ENCODE measurements around the gene INTS15. TPM values are rescaled to one million over a fixed set of nuclear protein-coding genes. Genes with fewer than 3 reads are reported as not detected.

Gene INTS15
- total RNA-seq, 2 experiments from 2014 or later: 33.0 to 40.9 TPM

- no peak overlapping the region for H3K27ac ChIP-seq (ENCODE audit: low read depth, low read length, poor library complexity, severe bottlenecking)
- BruUV-seq (replicated peaks): no TSS peak
- TF ChIP-seq EZH2phosphoT487 (IDR thresholded peaks at IDR 0.05; ENCODE audit: borderline replicate concordance, low read depth, low read length) (no peak), CTCF (conservative IDR thresholded peaks at IDR 0.05; ENCODE audit: low read length) (no peak)
- no peaks in the 10 kb centered on the region for H3K9me2 ChIP-seq (ENCODE audit: insufficient read depth, low read length)
- no peaks in the 10 kb centered on the region for H3K79me2 ChIP-seq (ENCODE audit: insufficient read depth, low read depth, low read length)
- no peaks in the 10 kb centered on the region for H3K9me3 ChIP-seq (ENCODE audit: low read length)
- intact Hi-C loops (cut with micrococcal nuclease; ENCODE audit: unreplicated experiment): no loop called here
- H4K20me1 ChIP-seq (ENCODE audit: insufficient read depth, low read length): no peaks in the 10 kb centered on the region
- peaks cover 24% of the 10 kb centered on the region for H3K4me1 ChIP-seq (ENCODE audit: insufficient read depth, low read length, poor library complexity, severe bottlenecking)
- ChIA-PET CTCF (ENCODE audit: unreplicated experiment) (no interaction called here), POLR2A (interaction anchor here (0.7 kb wide), 1 partner anchor 15 kb away, joined by 4 read pairs; no protein-coding TSS in a partner anchor)
- H3K36me3 ChIP-seq (ENCODE audit: insufficient read depth, low read length): no peaks in the 10 kb centered on the region
- H3K4me2 ChIP-seq (ENCODE audit: low read length): no peak overlapping the region
- H2AFZ ChIP-seq (ENCODE audit: low read length): no peak overlapping the region
- H3K4me3 ChIP-seq (ENCODE audit: low read depth, low read length, poor library complexity, severe bottlenecking): no peak overlapping the region
- no peak for DNase-seq (ENCODE audit: low spot score)
Observed at GRCh38 chr7:6616854-6617643, 27.2 kb downstream of the INTS15 start.

- Histone ChIP-seq H3K36me3 (ENCODE audit: insufficient read depth, low read length) (no peaks in the 10 kb centered on the region), H3K9me2 (ENCODE audit: insufficient read depth, low read length) (no peaks in the 10 kb centered on the region), H3K4me2 (ENCODE audit: low read length) (no peak overlapping the region), H3K4me1 (ENCODE audit: insufficient read depth, low read length, poor library complexity, severe bottlenecking) (peaks cover 32% of the 10 kb centered on the region), H3K9me3 (ENCODE audit: low read length) (no peaks in the 10 kb centered on the region), H3K27ac (ENCODE audit: low read depth, low read length, poor library complexity, severe bottlenecking) (no peak overlapping the region), H2AFZ (ENCODE audit: low read length) (no peak overlapping the region), H4K20me1 (ENCODE audit: insufficient read depth, low read length) (no peaks in the 10 kb centered on the region), H3K79me2 (ENCODE audit: insufficient read depth, low read depth, low read length) (no peaks in the 10 kb centered on the region), H3K4me3 (ENCODE audit: low read depth, low read length, poor library complexity, severe bottlenecking) (no peak overlapping the region)
- CTCF ChIA-PET (ENCODE audit: unreplicated experiment): no interaction called here
- intact Hi-C loops (cut with micrococcal nuclease; ENCODE audit: unreplicated experiment): no loop called here
- BruUV-seq (replicated peaks): no TSS peak
- TF ChIP-seq CTCF (conservative IDR thresholded peaks at IDR 0.05; ENCODE audit: low read length) (no peak), EZH2phosphoT487 (IDR thresholded peaks at IDR 0.05; ENCODE audit: borderline replicate concordance, low read depth, low read length) (no peak)
- POLR2A ChIA-PET: interaction anchor here (0.5 to 0.6 kb wide), 2 partner anchors 133 to 181 kb away, joined by 3 read pairs; no protein-coding TSS in a partner anchor
- no peak for DNase-seq (ENCODE audit: low spot score)
Observed at GRCh38 chr7:6618621-6619020, 28.8 kb downstream of the INTS15 start.

- Histone ChIP-seq H3K79me2 (ENCODE audit: insufficient read depth, low read depth, low read length) (no peaks in the 10 kb centered on the region), H2AFZ (ENCODE audit: low read length) (peak overlapping the region; percentile 96), H3K4me2 (ENCODE audit: low read length) (peak overlapping the region; percentile 79), H3K27ac (ENCODE audit: low read depth, low read length, poor library complexity, severe bottlenecking) (peak overlapping the region; percentile 20), H3K9me2 (ENCODE audit: insufficient read depth, low read length) (no peaks in the 10 kb centered on the region), H4K20me1 (ENCODE audit: insufficient read depth, low read length) (no peaks in the 10 kb centered on the region), H3K4me3 (ENCODE audit: low read depth, low read length, poor library complexity, severe bottlenecking) (peak overlapping the region; percentile 2), H3K4me1 (ENCODE audit: insufficient read depth, low read length, poor library complexity, severe bottlenecking) (peaks cover 41% of the 10 kb centered on the region), H3K9me3 (ENCODE audit: low read length) (no peaks in the 10 kb centered on the region), H3K36me3 (ENCODE audit: insufficient read depth, low read length) (no peaks in the 10 kb centered on the region)
- CTCF ChIA-PET (ENCODE audit: unreplicated experiment): interaction anchor here (0.6 to 1.1 kb wide), 2 partner anchors 18 to 201 kb away, joined by 3 to 4 read pairs; no protein-coding TSS in a partner anchor
- peak; percentile 51 for DNase-seq (ENCODE audit: low spot score)
- intact Hi-C loops (cut with micrococcal nuclease; ENCODE audit: unreplicated experiment): loop anchor here (2.0 kb wide), 1 partner anchor 29 kb away; the partner anchor contains the start of gene INTS15
- POLR2A ChIA-PET: interaction anchor here (0.8 to 1.3 kb wide), 4 partner anchors 11 to 777 kb away, joined by 3 to 6 read pairs (median 3); no protein-coding TSS in a partner anchor
- TF ChIP-seq EZH2phosphoT487 (IDR thresholded peaks at IDR 0.05; ENCODE audit: borderline replicate concordance, low read depth, low read length): no peak
- TF ChIP-seq CTCF (conservative IDR thresholded peaks at IDR 0.05; ENCODE audit: low read length): no peak
- BruUV-seq (replicated peaks): no TSS peak
Observed at GRCh38 chr7:6619961-6620360, 30.1 kb downstream of the INTS15 start.
